Measurements from ENCODE around the gene ETNK2.

ETNK2 gene, protein sequence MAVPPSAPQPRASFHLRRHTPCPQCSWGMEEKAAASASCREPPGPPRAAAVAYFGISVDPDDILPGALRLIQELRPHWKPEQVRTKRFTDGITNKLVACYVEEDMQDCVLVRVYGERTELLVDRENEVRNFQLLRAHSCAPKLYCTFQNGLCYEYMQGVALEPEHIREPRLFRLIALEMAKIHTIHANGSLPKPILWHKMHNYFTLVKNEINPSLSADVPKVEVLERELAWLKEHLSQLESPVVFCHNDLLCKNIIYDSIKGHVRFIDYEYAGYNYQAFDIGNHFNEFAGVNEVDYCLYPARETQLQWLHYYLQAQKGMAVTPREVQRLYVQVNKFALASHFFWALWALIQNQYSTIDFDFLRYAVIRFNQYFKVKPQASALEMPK

DNA sequence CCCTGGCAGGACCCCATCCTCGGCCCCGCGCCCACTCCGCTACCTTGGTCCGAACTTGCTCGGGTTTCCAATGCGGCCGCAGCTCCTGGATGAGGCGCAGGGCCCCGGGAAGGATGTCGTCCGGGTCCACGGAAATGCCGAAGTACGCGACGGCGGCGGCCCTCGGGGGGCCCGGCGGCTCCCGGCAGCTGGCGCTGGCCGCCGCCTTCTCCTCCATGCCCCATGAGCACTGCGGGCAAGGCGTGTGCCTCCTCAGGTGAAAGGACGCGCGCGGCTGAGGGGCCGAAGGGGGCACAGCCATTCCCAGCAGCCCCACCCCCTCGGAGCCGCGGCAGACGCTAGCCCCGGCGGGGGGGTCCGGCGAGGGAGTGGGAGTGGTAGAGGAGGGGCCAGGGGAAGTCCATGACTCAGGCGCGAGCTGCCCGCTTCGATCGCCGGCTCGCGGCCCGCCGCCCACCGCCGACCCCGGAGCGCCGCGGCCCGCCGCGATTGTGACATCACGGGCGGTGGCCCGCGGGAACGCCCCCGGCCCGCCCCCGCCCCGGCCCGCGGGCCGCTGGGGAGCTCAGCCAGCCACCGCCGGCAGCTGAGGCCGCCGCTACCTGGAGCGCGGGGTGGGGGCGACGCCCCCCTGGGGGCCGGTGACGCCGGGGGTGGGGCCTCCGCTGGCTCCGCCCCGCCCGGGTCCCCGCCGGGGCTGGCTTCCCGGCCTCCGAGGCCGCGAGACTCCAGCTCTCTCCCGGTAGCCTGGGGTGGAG is at the start of gene ETNK2:
Gene ETNK2, minus strand, starts transcription at position 493 of the 758 bp plus-strand sequence. Its CDS starts 192 bp downstream, at position 301.
- DNase-seq, result no peak

DNA sequence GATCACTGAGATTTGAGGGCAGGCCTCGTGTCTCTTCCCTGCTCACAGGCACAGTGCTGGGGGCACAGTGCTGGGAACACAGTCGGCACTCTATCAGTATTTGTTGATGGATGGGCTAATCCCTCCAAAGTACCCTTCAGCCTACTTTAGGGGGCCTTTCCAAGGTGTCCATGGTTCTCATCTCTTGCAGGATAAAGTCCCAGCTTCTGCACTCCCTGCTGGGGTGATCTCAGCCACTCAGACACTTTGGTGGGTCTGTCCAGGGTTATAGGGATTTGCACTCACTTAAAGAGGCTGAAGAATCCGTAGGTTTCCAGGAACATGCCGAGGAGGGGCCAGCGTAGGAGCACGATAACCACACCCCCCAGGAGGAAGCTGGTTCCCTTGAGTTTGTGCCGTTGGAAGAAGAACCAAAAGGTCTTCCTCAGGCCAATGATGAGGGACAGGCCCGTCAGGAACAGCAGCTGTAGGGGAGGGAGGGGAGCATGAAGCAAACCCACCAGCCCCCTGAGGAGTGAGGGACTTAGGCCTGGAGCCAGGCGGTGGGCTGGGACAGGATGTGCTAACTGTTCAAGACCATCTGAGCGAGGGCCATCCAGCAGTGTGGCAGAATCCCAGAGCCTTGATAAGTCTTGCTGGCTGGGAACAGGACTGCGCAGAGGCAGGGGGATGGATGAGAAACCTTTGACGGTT is 49.6 kb upstream of the ETNK2 start:
- DNase-seq, result no peak

DNA sequence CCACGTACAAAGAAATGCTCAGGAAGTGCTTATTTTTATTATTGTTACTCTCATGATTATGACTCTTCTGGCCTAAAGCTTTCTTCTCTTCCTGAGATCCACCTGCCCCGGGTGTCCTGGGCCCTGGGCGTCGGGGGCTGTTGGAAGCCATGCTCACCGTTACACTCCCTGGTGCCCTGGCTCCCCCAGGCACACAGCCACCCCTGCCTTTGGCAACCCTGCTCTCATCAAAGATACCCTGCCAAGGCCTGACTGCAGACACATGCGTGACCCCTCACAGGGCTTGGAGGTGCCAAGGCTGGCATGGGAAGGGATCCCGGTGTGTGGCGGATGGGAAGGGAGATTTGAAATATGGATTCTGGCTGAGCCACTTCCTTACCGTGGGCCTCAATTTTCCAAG is 47.7 kb upstream of the ETNK2 start:
- DNase-seq, result no peak

DNA sequence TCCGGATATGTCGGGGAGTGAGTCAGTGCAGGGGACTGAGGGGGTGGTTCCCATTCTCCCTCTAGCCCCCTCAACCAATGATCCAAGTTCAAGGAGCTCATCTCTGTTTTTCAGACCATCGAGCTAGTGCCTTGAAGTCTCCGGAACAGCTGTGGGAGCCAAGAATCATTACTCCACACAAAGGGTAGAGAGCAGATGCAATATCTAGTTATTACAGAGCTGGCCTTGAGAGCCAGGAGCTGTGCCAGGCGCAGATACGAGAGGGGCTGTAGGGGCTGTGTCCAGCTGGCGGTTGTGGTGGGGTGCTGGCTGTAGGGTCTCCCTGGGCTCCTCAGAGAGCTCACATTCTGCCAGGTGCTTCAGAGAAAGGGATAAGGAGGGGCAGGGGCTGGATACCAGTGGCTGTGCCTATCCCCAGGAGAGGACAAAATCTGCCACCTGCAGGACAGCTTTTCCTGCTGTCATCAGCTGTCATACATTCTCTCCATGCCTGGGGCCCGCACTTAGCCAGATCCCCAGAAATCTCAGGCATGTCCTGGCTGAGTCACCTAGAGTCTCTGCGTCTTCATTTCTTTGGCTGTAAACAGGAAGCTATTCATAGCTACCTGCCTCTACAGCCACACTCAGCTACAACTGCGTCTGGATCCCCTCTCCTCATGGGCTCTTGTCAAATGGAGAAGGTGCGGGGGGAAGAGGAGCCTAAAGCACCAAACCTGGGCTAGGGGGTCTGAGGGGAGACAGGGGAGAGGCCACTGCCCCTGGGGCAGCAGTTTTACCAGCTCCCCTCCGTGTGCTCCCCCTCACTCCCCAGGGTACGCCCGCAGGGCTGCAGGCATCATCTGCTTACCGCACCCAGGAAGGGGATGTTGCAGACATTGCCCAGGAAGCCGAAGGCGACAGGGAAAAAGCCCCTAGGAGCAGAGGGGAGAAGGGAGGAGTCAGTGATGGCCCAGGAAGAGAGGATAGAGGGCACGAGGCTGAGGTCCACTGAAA is 46.8 kb upstream of the ETNK2 start:
- no peak for DNase-seq

DNA sequence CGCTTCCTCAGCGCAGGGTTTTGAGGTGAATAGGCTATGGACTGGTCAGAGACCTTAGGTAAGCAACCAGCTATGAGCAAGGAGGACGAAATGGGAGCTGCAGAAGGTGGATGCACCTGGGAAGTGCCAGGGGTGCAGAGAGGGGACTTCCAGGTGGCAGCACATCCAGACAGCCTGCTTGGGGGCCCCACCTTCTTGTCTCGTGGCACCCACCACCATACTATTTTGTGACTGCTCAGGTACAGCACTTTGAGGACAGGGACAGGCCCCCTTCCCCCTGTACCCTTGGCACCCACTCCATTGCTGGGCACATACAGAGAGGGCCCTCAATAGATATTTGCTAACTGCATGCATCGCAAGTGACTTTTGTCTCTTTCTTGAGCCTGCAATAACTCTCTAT is 45.2 kb upstream of the ETNK2 start:
- no peak for DNase-seq

DNA sequence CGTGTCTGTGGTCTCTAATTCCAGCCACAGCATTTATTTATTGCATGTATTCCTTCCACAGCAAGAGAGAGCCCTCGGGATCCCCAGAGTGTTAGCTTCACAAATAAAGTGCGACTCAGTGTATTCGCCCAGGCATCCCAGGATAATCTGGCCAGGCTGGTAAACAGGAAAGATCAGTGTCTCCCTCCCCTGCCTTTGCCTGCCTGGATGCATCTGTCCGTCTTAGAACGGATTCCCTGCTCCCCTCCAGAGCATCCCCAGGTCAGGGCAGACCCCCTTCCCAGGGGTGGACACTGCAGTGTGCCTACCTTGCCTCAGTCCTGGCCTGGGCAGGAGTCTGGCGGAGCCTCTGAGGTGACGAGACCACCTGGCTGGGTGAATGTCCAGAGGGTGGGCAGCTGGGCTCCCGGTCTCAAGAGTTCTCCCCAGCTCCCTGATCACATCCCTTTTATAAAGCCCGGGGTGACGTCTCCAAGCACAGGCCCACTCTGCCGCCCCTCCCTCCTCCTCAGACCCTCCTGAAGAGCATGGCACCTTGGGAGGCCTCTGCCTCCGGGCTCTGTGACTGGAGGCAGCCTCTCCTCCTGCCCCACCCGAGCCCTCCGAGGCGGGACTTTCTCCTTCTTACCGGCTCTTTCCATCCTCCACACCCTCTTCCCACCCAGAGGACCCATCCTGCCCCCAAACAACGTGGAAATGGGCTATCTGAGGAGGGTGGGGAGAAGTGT is 44.4 kb upstream of the ETNK2 start, which contains the start of gene KISS1:
Gene KISS1, minus strand, starts transcription at position 424 of the 728 bp plus-strand sequence. CDS start 3,615 bp downstream, outside the sequence.
- no peak for DNase-seq

DNA sequence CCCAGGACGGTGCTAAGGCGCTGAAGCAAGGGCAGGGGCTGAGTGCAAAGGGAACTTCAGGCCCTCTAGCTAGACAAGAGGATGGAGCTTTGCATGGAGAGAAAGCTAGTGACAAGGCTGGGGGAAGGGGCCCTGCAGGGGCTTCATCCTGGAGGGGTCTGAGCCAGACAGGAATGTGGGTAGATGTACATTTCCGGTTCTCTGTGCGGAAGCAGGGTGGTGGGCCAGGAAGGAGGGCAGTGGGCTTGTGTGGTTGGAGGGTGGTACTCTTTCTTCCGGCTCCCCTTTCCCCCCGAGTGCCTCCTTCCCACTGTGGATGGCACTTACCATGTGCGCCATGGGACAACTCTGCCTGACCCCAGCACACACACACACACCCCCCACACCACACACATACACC is 42.9 kb upstream of the ETNK2 start:
- no peak for DNase-seq

DNA sequence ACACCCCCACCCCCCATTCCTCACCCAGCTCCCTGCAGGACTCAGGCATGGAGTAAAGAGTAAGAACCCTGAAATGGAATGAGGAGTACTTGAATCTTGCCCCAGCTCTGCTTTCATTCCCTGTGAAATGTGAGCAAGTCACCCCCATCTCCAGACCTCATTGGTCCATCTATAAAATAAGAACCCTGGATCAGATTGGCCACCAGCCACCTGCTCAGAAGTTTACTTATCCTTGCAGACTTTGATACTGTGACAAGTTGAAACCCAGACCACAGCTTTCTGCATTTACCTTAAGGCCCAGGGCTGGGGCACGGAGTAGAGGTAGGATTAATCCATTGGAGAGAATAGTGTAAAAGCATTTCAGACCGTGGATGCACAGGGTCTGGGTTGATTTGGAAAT is 42.2 kb upstream of the ETNK2 start:
- DNase-seq, result no peak

DNA sequence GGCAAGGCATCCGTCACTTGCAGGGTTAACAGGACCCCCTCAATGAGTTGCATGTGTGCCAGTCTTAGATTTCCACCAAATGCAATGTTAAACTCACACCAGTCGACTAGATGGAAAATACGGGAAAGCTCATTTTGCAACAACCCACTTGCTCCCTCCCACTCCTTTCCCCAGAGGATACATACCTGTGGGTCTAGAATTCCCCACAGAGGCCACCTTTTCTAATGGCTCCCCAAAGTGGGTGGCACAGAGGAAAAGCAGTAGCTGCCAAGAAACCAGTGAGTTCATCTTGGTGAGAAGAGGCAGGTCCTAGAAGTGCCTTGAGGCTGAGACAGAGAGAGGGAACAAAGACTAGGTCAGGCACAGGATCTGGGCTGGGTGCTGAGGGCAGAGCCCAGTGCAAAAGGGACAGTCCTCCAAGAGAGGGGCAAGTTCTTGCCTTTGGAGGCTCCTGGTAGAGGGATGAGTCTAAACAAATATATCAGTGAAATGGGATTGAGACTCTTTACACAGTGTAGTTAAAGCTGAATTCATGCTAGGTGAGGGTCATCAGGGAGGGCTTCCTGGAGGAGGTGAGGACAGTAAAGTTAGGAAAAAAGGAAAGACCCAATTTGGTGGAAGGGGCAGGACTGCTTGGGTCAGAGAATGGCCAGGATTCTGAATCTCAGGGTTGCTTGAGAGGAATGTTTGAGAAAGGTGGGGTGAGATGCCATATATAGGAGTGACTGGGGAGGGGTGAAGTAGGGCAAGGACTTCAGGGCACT is 40.9 kb upstream of the ETNK2 start:
- DNase-seq, result no peak

DNA sequence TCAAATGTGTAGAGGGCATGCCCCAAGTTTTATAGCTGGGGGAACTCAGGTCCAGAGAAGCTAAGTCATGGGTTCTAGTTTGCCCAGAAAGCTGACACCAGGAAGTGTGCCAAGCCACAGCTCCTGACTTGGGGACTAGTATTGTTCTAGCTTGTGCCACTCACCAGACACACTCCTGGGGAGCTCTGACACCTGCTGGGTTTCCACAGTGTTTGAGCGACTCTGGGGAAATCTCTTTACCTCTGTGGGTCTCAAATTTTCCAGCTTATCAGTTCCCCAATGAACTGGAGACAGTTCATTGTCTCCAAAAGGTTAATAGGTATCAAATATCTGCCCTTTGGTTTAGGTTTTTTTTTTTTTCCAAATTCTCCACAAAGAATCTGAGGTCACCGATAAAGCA is 40.2 kb upstream of the ETNK2 start:
- no peak for DNase-seq

DNA sequence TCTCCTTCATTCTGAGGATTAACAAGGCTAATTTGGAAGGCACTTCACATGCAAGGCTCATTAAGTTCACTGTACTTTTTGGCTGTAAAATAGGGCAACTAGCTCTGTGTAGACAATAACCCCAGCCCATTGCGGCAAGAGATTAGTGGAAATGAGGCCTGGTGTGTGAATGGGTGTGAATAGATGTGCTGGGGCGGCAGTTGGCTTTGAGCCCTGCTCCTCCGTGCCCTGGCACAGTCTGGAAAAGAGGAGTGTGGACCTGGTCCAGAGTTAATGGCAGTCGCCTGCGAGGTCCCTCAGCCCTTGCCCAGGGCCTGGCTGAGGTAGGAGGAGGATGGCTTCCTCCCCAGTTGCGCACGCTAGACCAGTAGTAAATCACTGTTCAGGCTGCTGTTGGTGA is 39.6 kb upstream of the ETNK2 start:
- no peak for DNase-seq

DNA sequence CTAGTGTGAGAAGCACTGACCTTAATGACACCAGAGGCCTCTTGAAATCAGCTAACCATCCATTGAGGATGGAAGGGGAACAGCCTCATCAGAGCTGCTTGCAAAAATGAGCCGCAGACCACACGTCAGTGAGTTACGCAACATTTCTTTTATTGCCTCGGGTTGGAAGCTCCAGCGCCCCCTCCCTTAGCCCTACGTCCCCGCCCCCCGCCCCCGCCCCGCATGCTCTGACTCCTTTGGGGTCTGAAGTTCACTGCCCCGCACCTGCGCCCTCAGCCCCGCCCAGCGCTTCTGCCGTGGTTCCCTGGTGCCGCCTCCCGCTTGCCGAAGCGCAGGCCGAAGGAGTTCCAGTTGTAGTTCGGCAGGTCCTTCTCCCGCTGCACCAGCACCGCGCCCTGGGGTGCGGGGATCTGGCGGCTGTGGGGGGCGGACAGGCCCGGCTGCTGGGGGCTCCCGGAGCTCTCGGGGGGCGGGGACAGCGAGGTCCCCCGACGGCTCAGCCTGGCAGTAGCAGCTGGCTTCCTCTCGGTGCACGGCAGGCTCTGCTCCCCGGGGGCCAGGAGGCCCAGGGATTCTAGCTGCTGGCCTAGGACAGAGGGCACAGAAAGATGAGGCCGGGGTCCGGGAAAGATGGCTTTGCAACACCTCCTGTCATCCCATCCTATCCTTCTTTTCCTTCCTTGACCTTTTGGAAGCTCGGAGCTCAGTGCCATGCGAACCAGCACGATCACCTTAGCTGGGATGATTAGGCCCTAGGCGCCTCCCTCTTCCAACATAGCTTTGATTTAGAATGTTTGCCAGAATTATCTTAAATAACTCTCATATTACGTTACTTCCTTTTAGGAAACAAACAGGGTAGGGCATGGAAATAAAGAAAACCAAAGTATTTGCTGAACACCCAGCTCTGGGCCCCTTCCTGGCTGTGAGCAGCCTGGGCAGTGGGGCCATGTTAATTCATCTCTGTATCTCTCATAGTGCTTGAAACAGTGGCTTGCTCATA is 38.7 kb upstream of the ETNK2 start:
- peak; percentile 13 for DNase-seq

DNA sequence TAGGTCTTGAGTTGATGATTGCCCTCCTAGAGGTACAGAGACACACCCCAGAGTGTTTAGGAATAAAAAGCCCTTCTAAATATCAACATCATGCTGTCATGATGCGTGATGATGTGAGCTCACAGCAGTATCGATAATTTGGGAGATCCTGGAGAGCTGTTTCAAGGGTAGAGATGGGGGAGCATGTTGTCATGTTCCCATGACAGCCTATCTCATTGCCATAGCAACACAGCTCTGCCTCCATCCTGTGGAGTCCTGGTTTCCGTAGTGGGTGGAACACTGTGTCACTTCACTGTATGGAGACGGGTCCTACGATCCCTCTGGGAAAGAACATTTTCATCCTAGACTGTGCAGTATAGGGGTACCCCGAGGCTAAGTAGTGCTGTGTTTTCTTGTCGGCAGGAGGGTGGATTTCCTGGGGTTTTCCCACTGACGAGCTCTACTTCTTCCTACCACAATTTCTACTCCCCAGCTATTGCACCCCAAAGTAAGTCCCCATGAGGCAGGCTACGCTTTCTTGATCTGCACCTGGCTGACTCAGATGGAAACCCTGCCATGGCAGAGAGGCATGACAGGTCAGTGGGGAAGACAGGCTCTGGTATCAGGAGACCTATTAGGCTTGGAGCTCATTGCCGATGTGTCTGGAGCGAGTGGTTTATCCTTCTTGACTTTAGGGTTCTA is 37.3 kb upstream of the ETNK2 start:
- DNase-seq, result no peak

DNA sequence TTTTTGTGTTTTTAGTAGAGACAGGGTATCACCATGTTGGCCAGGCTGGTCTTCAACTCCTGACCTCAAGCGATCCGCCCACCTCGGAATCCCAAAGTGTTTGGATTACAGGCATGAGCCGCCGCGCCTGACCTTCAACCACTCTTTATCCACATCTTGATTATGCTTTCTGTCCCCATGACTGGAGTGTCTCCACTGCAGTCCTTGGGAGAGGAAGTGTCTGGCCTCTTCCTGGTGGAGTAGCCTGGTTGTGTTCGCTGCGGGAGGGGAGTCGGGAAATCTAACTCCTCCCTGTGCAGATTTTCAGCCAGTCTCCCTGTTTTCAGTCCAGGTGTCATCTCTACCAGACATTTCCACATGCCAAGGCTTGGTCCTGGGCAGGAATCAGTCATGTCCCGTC is 34.8 kb upstream of the ETNK2 start:
- no peak for DNase-seq

DNA sequence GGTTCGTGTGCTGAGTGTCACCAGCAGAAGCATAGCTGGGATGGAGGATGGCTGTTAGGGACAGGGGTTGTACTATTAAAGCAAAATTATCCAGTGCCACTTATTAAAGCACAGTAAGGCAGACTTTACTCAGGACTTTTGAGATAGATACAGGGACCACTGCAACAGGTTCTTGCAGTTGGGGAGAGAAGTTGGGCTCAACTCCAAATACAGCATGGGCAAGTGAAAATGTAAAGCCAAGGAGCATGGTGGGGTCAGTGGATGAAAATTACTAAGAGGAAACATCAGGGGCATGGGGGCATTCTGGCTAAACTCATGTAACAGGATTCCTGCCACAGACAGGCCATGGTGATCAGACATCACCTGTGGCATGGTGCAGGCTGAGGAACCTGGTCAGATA is 29.3 kb upstream of the ETNK2 start:
- no peak for DNase-seq

DNA sequence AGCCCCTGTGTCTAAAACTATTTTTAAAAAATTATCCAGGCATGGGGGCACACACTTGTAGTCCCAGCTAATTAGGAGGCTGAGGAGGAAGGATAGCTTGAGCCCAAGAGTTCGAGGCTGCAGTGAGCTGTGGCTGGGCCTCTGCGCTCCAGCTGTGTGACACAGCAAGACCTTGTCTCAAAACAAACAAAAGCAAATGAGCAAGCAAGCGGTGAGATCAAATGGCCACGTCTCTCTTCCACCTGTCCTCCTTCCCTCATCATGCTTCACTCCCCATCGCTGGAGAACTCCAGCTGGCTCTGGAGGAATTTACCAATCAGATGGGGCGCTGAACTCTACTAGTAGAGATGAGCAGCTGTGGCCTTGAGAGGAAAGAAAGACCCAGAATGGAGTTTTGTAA is 28.3 kb upstream of the ETNK2 start:
- DNase-seq, result no peak

DNA sequence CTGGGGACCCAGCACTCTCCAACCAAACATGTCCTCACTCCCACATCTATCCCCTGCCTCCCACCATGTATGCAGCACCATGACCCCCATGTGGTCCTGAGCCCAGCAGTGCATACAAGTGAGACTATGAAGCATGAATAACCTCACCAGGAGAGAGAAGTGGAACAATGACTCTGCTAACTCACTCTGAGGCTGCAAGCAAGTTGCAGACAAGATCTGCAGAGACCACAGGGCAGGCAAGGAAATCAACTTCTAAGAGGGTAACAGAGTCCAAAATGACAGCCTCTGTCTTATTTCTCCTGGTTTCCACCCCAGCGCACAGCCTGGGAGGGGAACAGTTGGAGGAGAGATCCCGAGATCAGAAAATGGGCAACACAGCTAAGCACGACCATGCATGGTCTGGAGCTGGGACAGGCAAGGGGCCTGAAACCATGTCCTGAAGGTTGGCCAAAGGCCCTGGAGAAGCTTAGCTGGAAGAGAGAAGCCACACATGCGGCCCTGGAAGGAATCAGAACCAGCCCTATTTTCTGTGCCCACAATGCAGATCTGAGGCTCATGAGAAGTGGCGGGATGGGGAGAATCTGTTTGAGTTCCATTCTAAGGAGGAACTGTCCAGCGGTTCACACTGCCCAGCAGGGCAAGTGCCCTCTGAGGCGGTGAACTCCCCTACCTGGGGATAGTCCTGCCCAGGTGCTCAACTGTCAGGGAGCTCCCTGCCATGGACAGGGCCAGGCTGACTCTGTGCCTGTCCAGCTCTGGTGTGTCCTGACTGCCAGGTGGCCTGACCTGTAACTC is 26.8 kb upstream of the ETNK2 start:
- no peak for DNase-seq

DNA sequence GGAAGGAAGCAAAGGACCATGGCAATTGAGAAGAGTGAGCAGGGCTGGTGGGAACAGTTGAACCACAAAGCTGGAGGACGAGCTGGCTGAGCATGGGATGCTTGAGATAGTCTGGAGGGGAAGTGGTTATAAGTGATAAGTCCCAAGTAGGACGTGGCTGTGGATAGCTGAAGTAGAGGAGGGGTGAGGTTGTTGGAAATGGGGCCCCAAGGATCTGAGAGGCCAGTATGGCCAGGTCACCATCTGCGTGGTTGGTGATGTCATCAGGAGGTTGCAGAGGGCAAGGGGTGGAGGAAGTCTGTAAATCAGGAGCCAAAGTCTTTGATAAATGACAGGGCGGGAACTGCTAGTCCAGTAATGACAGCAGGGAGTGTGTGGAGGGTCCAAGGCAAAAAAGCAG is 25.3 kb upstream of the ETNK2 start:
- no peak for DNase-seq

Measured in activated CD4-positive, alpha-beta T cell treated with anti-CD3 and anti-CD28 coated beads, Interleukin-2, Interleukin-6, amounts not matched to agents 100 ng/mL and 50 ng/mL, durations not matched to agents 16 hours and 8 hours (primary cell).